Measurements from ENCODE around the gene MOV10L1.

Gene MOV10L1

DNA sequence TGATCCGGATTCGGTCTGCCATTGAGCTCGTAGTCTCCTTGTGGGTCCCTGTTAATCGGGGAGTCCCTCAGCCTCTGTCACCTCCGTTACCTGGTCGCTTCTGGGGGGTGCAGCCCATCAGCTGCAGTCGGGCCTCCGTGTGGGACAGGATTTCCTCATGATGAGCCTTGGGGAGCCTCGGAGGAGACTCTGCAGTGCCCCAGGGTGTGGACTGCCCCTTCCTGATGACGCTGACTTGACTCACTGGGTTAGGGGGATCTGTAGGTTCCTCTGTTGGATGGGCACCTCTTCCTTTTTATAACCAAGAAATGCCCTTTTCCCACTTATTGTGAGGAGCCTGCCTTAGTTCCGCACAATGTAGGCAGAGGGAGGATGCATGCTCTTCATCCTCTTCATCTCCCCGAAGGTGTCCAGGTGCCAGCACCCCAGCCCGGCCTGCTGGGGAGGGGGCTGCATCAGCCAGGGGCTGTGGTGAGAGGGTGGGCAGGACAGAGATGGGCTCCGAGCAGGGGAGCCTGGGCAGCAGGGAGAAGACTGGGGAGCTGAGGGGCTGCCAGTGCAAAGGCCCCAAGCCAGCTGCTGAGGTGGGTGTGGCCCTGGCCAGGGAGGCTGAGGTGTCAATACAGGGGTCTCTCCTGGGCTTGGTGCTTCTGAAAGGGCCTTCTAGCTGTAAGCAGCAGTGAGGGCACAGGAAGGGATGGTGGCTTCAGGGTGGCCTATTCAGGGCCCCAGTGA lies 18.2 kb upstream of the MOV10L1 start:
- H3K27me3 ChIP-seq (ENCODE audit: insufficient read depth, low read length): no peaks in the 10 kb centered on the region
- H3K9ac ChIP-seq (ENCODE audit: low read length): no peak overlapping the region
- peaks cover 24% of the 10 kb centered on the region for H3K4me1 ChIP-seq (ENCODE audit: insufficient read depth, low read length, severe bottlenecking)
- no peaks in the 10 kb centered on the region for H4K20me1 ChIP-seq (ENCODE audit: insufficient read depth, low read length)
- no peak for TF ChIP-seq EZH2 (IDR thresholded peaks at IDR 0.05; ENCODE audit: borderline replicate concordance, low read length)
- TF ChIP-seq, protein P1, sequence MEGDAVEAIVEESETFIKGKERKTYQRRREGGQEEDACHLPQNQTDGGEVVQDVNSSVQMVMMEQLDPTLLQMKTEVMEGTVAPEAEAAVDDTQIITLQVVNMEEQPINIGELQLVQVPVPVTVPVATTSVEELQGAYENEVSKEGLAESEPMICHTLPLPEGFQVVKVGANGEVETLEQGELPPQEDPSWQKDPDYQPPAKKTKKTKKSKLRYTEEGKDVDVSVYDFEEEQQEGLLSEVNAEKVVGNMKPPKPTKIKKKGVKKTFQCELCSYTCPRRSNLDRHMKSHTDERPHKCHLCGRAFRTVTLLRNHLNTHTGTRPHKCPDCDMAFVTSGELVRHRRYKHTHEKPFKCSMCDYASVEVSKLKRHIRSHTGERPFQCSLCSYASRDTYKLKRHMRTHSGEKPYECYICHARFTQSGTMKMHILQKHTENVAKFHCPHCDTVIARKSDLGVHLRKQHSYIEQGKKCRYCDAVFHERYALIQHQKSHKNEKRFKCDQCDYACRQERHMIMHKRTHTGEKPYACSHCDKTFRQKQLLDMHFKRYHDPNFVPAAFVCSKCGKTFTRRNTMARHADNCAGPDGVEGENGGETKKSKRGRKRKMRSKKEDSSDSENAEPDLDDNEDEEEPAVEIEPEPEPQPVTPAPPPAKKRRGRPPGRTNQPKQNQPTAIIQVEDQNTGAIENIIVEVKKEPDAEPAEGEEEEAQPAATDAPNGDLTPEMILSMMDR (IDR thresholded peaks at IDR 0.05; ENCODE audit: low read length): no peak
- no peak overlapping the region for H3K27ac ChIP-seq (ENCODE audit: low read depth, low read length, poor library complexity, severe bottlenecking)
- no peak overlapping the region for H2AFZ ChIP-seq (ENCODE audit: low read length)
- no peak overlapping the region for H3K4me3 ChIP-seq (ENCODE audit: low read depth, low read length, poor library complexity, severe bottlenecking)
- no peaks in the 10 kb centered on the region for H3K9me2 ChIP-seq (ENCODE audit: low read depth, low read length)
- H3K79me2 ChIP-seq (ENCODE audit: insufficient read depth, low read length): no peaks in the 10 kb centered on the region
- no peak overlapping the region for H3K4me2 ChIP-seq (ENCODE audit: low read length)
- H3F3A ChIP-seq (ENCODE audit: insufficient read depth, low read length): no peaks in the 10 kb centered on the region
- H3K36me3 ChIP-seq (ENCODE audit: insufficient read depth, low read length): no peaks in the 10 kb centered on the region
- no peaks in the 10 kb centered on the region for H3K9me3 ChIP-seq (ENCODE audit: low read length)

GRCh38 chr22:50072167-50072555 lies 17.6 kb upstream of the MOV10L1 start:
- no peak for TF ChIP-seq EZH2 (IDR thresholded peaks at IDR 0.05; ENCODE audit: borderline replicate concordance, low read length)
- TF ChIP-seq, protein P1 (IDR thresholded peaks at IDR 0.05; ENCODE audit: low read length): no peak
- Histone ChIP-seq H3K9me2 (ENCODE audit: low read depth, low read length) (no peaks in the 10 kb centered on the region), H3K9me3 (ENCODE audit: low read length) (no peaks in the 10 kb centered on the region), H3F3A (ENCODE audit: insufficient read depth, low read length) (no peaks in the 10 kb centered on the region), H3K4me2 (ENCODE audit: low read length) (0 out of 2 replicates have a peak overlapping the region, but pooled peaks have one; percentile 33), H4K20me1 (ENCODE audit: insufficient read depth, low read length) (no peaks in the 10 kb centered on the region), H2AFZ (ENCODE audit: low read length) (no peak overlapping the region), H3K27ac (ENCODE audit: low read depth, low read length, poor library complexity, severe bottlenecking) (no peak overlapping the region), H3K36me3 (ENCODE audit: insufficient read depth, low read length) (no peaks in the 10 kb centered on the region), H3K4me1 (ENCODE audit: insufficient read depth, low read length, severe bottlenecking) (peaks cover 23% of the 10 kb centered on the region), H3K9ac (ENCODE audit: low read length) (no peak overlapping the region), H3K79me2 (ENCODE audit: insufficient read depth, low read length) (no peaks in the 10 kb centered on the region), H3K27me3 (ENCODE audit: insufficient read depth, low read length) (no peaks in the 10 kb centered on the region), H3K4me3 (ENCODE audit: low read depth, low read length, poor library complexity, severe bottlenecking) (no peak overlapping the region)

DNA sequence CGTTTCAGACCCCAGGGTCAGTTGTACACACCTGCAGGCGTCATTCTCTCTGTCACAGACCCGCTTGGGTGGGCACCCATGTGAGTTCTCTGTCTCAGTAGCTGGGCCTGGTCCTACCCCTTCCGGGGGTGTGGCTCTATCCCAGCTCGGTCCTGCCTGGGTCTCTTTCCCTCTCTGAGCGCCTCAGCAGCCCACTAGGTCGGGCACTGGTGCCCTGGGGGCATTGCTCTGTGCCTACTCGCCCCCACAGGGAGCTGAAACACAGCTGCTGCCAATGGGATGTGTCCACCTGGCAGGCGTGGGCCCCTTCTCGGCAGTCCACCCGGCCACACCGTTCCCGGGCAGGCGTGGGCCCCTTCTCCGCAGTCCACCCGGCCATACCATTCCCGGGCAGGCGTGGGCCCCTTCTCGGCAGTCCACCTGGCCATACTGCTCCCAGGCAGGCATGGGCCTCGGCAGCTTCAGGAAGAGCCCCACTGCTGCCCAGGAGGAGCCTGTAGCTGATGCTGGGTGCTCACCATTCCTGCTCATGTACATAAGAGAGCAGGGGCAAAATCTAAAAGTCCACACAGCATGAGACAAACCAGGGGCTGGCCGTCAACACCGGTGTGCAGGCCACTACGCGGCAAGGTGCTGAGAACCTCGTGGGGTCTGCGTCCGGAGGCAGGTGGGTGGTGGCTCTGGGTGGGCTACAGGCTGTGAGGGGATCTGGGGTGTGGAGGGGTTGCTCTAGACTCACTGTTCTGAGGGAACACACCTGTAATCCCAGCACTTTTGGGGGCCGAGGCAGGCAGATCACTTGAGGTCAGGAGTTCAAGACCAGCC lies 16.9 kb upstream of the MOV10L1 start:
- Histone ChIP-seq H3K27ac (ENCODE audit: low read depth, low read length, poor library complexity, severe bottlenecking) (no peak overlapping the region), H3K9me3 (ENCODE audit: low read length) (no peaks in the 10 kb centered on the region), H3K9me2 (ENCODE audit: low read depth, low read length) (no peaks in the 10 kb centered on the region), H2AFZ (ENCODE audit: low read length) (no peak overlapping the region), H3K4me3 (ENCODE audit: low read depth, low read length, poor library complexity, severe bottlenecking) (no peak overlapping the region), H3K4me1 (ENCODE audit: insufficient read depth, low read length, severe bottlenecking) (peaks cover 23% of the 10 kb centered on the region), H3K9ac (ENCODE audit: low read length) (no peak overlapping the region; the same call in 1 of the 2 replicates), H3F3A (ENCODE audit: insufficient read depth, low read length) (no peaks in the 10 kb centered on the region), H3K36me3 (ENCODE audit: insufficient read depth, low read length) (no peaks in the 10 kb centered on the region), H3K27me3 (ENCODE audit: insufficient read depth, low read length) (no peaks in the 10 kb centered on the region), H3K79me2 (ENCODE audit: insufficient read depth, low read length) (no peaks in the 10 kb centered on the region), H3K4me2 (ENCODE audit: low read length) (peak overlapping the region; percentile 33), H4K20me1 (ENCODE audit: insufficient read depth, low read length) (no peaks in the 10 kb centered on the region)
- no peak for TF ChIP-seq EZH2 (IDR thresholded peaks at IDR 0.05; ENCODE audit: borderline replicate concordance, low read length)
- TF ChIP-seq, protein P1 (IDR thresholded peaks at IDR 0.05; ENCODE audit: low read length): no peak
